GM06990 (cell line): ENCODE measurements around the gene FOXP3.

Source experiments
- DNase-seq: peaks from one replicate; pipeline ENCODE4 v3.0.0-alpha.2; 2011; ENCODE audit not compliant: insufficient read length; ENCODE audit errors: extremely low read depth
- H3K27me3 ChIP-seq: replicated peaks from 2 replicates; pipeline ENCODE4 v1.6.0; 2011; ENCODE audit warnings: low read length; ENCODE audit not compliant: control insufficient read depth, insufficient read depth
- H3K36me3 ChIP-seq: 2 replicates; pipeline ENCODE4 v1.5.1; 2011; ENCODE audit warnings: low read length; ENCODE audit not compliant: control insufficient read depth, insufficient read depth
- H3K4me3 ChIP-seq: replicated peaks from 2 replicates; pipeline ENCODE4 v1.5.1; 2011; ENCODE audit warnings: low read depth, mild to moderate bottlenecking, control low read depth, low read length
- TF ChIP-seq, protein P1 (sequence below): IDR thresholded peaks from 2 replicates; pipeline ENCODE4 v1.5.1; 2011; ENCODE audit warnings: low read length, control low read depth, mild to moderate bottlenecking, inconsistent platforms; ENCODE audit not compliant: insufficient read depth, poor library complexity, severe bottlenecking

FOXP3 gene

DNA sequence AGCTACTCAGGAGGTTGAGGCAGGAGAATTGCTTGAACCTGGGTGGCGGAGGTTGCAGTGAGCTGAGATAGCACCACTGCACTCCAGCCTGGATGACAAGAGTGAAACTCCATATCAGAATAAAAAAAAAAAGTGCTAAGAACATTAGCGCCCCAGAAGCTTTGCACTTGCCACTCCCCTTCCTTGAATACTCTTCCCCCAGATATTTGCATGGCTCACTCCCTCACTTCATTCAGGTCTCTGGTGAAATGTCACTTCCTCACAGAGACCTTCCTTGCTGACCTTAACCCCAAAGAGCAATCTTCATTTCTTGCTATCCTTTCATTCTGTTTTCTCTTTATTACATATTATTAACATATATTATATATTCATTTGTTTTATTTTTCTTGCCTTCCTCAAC is 42.6 kb downstream of the FOXP3 start:
- no peak for DNase-seq
- Histone ChIP-seq H3K36me3 (no peaks in the 10 kb centered on the region), H3K4me3 (no peak overlapping the region), H3K27me3 (no peaks in the 10 kb centered on the region)
- TF ChIP-seq, protein P1, sequence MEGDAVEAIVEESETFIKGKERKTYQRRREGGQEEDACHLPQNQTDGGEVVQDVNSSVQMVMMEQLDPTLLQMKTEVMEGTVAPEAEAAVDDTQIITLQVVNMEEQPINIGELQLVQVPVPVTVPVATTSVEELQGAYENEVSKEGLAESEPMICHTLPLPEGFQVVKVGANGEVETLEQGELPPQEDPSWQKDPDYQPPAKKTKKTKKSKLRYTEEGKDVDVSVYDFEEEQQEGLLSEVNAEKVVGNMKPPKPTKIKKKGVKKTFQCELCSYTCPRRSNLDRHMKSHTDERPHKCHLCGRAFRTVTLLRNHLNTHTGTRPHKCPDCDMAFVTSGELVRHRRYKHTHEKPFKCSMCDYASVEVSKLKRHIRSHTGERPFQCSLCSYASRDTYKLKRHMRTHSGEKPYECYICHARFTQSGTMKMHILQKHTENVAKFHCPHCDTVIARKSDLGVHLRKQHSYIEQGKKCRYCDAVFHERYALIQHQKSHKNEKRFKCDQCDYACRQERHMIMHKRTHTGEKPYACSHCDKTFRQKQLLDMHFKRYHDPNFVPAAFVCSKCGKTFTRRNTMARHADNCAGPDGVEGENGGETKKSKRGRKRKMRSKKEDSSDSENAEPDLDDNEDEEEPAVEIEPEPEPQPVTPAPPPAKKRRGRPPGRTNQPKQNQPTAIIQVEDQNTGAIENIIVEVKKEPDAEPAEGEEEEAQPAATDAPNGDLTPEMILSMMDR, result no peak

DNA sequence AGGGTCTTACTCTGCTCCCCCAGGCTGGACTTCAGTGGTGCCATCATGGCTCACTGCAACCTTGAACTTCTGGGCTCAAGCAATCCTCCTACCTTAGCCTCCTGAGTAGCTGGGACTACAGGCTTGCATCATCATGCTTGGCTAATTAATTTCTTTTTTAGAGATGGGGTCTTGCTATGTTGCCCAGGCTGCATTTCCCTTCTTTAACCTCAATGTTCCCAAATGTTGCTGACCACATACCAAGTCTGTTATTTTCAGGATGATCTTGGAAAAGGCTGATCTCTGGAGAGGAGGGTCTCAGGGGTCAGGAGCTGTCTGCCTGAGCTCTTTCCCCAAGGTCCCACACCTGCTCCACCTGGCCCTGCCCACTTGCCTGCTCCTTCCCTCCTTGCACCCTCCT is 44.4 kb downstream of the FOXP3 start:
- Histone ChIP-seq H3K36me3 (no peaks in the 10 kb centered on the region), H3K27me3 (no peaks in the 10 kb centered on the region), H3K4me3 (no peak overlapping the region)
- no peak for DNase-seq
- TF ChIP-seq, protein P1, result no peak

DNA sequence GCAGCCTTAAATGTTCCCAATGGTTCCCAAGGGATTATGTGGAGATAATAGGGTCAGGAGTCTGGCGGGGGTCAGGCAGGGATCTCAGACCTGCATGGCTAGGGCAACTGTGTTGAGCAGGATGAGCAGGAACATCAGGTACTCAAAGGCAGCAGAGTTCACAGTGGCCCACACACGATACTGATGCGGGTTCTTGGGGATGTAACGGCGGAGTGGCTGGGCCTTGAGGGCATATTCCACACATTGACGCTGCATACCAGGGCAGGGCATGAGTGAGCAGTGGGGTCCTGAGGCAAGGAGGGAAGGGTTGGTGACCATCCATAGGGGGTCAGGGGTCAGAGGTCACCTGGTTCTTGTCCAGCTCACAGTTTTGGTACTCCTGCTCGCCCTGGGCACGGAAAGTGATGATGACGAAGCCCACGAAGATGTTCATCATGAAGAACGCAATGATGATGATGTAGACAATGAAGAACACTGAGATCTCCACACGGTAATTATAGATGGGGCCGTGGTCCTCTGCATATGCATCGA is 49.4 kb downstream of the FOXP3 start:
- H3K36me3 ChIP-seq, result no peaks in the 10 kb centered on the region
- TF ChIP-seq, protein P1, result no peak
- DNase-seq, result no peak
- H3K4me3 ChIP-seq, result no peak overlapping the region
- H3K27me3 ChIP-seq, result no peaks in the 10 kb centered on the region

DNA sequence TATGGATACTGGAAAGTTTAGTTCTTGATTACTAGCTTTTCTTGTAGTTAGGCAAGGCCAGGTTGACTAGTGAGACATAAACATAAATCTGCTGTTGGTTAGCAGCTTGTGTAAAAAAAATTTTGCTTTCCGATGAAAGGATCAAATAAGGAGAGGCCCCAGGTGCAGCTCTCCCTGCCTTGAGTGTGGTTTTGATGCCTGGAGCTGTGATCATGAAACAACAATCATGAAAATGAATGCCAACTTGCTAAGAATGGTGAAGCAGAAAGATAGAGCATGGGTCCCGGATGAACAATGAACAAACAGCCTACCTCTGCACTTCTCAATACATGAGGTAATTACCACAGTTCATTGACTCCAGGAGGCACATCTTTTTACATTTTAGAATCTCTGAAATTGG is 50.1 kb downstream of the FOXP3 start:
- DNase-seq, result no peak
- Histone ChIP-seq H3K4me3 (no peak overlapping the region), H3K27me3 (no peaks in the 10 kb centered on the region), H3K36me3 (no peaks in the 10 kb centered on the region)
- TF ChIP-seq, protein P1, result no peak

DNA sequence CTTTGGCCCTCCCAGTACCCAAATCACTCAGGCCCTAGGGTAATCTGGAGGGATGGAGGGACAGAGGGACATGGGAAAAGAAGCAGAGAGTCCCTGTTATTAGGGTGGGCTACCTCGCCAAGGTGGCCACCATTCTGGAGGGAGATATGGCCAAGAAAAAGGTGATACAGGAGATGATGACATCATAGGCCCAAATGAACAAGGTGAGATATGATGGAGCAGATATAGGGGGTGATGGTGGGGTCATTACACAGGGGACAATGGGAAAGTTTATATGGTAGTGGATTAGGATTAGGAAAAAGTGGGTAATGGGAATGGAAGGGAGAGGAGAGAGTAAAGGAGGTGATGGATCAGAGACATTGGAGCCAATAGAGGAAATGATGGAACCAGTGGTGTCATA is 51.6 kb downstream of the FOXP3 start:
- no peak for DNase-seq
- TF ChIP-seq, protein P1, result no peak
- no peak overlapping the region for H3K4me3 ChIP-seq
- no peaks in the 10 kb centered on the region for H3K27me3 ChIP-seq
- H3K36me3 ChIP-seq, result no peaks in the 10 kb centered on the region

DNA sequence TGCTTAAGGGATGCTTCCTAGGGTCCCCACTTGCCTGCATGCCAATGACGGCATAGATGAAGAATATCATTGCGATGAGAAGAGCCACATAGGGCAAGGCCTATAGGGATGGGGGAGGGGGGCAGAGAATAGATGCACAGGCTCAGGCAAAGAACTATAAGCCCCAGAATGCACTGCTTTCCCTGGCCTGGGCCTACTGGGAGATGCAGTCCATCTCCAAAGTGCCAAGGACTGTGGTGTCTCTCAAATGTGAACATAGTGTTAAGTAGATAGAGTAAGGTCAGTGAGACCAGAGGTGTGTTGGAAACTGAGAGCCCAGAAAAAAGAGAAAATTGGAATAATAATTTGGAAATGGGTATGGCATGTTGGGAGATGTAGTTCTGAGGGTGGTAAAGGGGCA is 52.3 kb downstream of the FOXP3 start:
- no peak for DNase-seq
- Histone ChIP-seq H3K36me3 (no peaks in the 10 kb centered on the region), H3K27me3 (no peaks in the 10 kb centered on the region), H3K4me3 (no peak overlapping the region)
- TF ChIP-seq, protein P1, result no peak
